Fibroblast of skin of left quadriceps (primary cell): ENCODE results near the gene PLA2G12A.
"Not testable (repeated sequence)": the region's sequence is repeated elsewhere in the genome, so short reads cannot be mapped to it uniquely, and the experiment has no call there.

Experiments
- DNase-seq, 2 experiments: peaks; one replicate each; pipeline ENCODE4 v3.0.0-alpha.2; 2013; ENCODE audit warnings: low read depth in 2 of 2

The PLA2G12A gene

DNA sequence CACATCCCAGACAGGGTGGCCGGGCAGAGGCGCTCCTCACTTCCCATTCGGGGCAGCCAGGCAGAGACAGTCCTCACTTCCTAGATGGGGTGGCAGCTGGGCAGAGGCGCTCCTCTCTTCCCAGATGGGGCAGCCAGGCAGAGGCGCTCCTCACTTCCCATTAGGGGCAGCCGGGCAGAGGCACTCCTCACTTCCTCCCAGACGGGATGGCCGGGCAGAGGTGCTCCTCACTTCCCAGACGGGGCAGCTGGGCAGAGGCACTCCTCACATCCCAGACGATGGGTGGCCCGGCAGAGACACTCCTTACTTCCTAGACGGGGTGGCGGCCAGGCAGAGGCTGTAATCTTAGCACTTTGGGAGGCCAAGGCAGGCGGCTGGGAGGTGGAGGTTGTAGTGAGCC, 50.9 kb downstream of the PLA2G12A start:
- DNase-seq = not testable (repeated sequence)

DNA sequence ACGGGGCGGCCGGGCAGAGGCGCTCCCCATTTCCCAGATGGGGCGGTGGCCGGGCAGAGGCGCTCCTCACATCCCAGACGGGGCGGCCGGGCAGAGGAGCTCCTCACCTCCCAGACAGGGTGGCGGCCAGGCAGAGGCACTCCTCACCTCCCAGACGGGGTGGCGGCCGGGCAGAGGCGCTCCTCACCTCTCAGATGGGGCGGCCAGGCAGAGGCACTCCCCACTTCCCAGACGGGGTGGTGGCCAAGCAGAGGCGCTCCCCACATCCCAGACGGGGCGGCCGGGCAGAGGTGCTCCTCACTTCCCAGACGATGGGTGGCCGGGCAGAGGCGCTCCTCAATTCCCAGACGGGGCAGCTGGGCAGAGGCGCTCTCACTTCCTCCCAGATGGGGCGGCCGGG, 51.4 kb downstream of the PLA2G12A start:
- not testable (repeated sequence) for DNase-seq

DNA sequence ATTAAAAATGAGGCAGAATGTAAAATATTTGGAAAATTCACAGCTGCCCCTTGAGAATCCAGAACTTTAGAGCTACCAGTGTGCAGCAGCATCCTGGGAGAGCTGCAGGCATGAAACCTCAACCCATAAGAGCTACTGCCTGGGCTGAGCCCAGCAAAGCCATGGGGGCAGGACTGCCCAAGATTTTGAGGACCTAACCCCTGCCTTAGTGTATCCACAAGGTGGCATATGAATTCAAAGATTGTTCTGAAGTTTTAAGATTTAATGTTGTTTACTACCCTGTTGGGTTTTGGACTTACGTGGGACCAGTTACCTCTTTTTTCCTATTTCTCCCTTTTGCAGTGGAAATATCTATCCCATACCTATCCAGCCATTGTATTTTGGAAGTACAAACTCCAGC, 53.0 kb downstream of the PLA2G12A start:
- DNase-seq = no peak

DNA sequence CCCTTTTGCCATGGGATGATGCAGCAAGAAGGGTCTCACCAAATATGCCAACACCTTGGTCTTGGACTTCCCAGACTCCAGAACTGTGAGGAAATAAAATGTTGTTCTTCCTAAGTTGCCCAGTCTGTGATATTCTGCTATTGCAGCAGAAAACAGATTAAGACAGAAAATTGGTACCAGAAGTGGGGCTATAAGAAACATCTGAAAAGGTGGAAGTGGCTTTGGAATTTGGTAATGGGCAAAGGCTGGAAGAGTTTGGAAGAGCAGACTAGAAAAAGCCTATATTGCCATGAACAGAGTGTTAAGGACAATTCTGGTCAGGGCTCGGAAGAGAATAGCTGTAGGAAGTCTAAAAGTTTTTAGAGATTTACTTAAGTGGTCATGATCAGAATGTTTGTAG, 54.0 kb downstream of the PLA2G12A start:
- no peak for DNase-seq

DNA sequence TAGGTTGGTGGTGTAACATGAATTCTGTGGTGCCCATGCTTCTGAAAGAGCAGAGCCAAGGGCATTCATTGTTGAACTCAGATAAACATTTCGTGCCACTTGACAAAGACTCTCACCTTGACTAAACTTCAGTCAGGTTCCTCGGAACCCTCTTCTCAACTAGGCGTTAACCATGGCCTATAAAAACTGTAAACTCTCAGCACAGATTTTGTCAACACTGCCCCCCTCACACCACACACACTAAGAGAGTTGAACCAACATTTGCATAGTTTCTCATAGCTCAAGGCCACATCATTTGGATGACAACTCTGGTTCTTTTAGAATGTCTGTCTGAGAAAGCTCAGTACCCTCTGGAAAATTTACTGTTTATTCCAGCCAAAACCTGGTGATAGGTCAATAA, 54.7 kb downstream of the PLA2G12A start:
- no peak for DNase-seq

DNA sequence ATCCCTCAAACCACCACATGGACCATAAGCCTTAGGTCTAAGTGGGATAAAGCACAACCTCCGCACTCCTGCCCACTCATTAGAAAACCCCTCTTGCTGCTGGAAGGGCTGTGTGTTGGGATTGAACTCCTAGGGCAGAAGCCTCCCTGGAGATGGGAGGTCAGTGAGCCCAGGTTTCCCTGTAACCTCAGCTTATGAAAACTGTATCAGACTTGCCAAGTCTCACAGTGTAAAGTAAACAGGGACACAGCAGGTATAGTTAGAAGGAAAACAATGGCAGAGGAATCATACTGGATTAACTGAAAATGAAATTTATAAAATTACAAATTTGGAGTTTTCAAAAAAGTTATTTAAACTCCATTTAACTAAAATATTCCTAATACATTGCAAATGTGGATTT, 56.6 kb downstream of the PLA2G12A start:
- DNase-seq = no peak

DNA sequence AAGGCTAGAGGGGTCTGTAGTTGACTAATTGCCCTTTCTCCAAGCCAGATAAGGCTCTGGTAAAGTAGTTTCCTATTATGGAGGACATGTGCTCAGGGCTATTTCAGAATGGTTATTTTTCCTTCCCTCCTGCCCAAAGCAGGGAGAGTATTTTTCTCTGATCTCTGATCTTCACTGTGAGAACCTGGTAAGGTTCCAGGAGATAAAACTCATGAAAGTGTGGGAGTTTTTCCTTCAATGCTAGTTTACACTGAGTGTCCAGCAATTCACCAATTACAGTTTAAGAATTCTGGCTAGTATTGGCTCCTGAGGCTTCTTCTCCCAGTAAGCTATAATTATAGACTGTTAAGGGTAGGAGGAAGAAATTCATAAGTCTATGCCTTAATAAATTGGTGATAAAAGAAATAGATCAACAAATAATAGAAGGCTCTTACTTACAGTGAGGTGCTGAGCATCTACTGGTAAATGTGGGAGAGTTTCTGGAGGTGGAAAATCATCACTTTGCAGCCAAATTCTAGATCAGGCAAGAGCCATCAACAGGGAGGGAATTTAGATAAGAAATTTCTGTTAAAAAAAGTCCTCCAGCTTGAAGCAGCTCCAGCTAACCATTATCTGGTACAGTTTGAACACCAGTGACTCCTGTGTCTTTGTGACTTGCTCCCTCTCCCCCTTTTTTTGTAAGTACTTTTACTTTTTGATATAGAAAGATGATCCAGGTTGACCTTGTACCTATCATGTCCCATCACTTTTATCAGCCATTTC, 57.5 kb downstream of the PLA2G12A start:
- DNase-seq = no peak

DNA sequence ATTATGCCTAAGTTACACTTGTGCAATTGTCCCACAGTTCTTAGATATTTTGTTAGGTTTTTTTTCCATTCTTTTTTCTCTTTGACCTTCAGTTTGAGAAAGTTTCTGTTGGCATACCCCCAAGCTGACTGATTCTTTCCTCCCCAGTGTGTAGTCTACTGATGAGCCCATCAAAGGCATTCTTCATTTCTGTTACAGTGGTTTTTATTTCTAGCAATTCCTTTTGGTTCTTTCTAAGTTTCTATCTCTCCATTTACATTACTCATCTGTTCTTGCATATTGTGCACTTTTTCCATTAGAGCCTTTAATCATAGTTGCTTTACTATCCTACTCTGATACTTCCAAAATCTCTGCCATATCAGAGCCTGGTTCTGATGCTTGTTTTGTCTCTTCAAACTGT, 58.5 kb downstream of the PLA2G12A start:
- no peak for DNase-seq

DNA sequence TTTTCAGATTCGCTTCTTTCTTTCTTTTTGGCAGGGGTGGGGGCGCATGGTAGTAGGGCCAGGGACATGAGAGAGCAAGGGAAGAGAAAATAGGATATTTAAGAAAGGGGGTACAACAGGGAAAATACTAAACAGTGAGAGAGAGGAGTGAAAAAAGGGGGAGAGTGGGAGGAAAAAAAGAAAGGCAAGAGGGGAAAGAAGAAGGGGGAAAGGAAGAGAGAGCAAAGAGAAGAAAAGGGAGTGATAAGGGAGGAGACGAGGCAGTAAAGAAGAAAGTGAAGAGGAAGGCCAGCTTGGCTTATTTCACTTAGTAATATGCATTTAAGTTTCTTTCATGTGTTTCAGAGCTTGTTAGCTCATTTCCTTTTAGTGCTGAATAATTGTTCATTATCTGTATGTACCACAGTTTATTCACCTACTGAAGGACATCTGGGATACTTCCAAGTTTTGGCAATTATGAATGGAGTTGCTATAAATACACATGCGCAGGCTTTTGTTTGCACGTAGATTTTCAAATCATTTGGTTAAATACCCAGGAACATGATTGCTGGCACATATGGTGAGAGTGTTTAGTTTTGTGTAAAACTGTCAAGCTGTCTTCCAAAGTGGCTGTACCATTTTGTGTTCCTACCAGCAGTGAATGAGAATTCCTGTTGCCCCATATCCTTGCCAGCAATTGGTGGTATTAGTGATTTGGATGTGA, 63.9 kb downstream of the PLA2G12A start:
- no peak for DNase-seq

DNA sequence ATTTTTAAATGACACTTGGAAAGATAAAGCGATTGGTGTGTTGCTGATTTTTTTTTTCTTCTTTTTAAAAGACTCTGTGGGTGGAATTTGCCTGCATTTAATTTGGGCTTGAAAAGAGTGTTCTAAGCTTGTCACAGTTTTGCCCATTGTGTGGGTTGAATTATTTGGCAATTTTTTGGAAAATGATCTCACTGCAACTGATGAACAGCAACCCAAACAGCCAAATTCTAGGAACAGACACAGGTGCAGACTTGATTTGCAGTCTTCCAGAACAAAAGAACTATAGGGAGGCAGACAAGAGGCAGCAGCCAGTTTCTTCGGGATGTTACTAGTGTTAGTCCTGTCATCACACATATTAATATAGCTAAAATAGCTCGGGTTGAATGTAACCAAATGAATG, 67.1 kb downstream of the PLA2G12A start:
- no peak for DNase-seq

DNA sequence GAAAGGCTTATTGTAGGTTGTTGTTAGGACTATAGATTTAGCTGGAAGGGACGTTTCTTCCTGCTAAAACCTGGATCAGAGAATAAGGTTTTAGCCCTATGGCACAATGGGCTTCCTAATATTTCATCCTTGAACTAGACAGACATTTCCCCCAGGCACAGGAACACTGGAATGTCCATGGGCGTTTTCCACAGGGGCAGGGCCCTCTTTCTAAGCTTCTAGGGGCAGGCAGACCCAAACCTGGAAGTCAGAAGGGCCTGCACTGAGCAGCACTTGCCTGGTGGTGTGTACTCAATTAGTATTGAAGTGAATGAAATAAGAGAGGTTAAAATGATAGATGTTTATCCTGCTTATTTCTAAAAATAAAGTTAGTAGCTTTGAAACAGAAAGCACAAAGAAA, 67.8 kb downstream of the PLA2G12A start:
- DNase-seq = no peak
